Ovary (tissue), 3 donors: ENCODE measurements around the gene OGFOD3.

Experiments
- EP300 ChIP-seq: sonication (generic); formaldehyde crosslinking; IDR thresholded peaks from one replicate; pipeline ENCODE4 v1.6.1; 2017; ENCODE audit warnings: antibody characterized with exemption
- POLR2A ChIP-seq: fragments of 450-650 bp; IDR thresholded peaks from one replicate; pipeline ENCODE4 v1.6.1; 2017; ENCODE audit warnings: antibody characterized with exemption, mild to moderate bottlenecking, moderate library complexity
- TF ChIP-seq, protein P1 (sequence below), 3 donors: fragments of 450-650 bp in 2 of 3; fragments of 200-600 bp in 1 of 3; IDR thresholded peaks; one replicate each; pipeline versions ENCODE4 v1.5.1 to v1.8.0; 2016 to 2022; ENCODE audit warnings: antibody characterized with exemption in 3 of 3, mild to moderate bottlenecking in 1 of 3
- donor health status: DM: no; HTN: no; CAD: no.

DNA sequence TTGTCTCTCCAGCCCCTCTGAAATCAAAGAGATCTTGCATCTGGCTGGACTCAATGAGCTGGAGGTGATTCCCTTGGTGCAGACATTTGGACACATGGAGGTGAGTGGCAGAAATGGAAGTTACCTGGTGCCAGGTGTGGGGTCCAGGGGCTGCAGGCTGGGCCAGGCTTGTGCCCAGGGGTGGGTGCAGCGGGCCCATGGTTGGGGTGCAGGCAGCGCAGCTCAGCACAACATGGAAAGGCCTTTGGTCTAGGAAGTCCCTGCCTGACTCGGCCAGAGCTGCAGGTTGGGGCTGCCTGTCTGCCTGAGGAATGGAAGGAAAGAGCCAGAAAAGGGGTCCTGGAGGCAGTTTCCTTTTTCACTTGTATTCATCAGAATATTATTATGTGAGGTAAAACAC is 10.2 kb upstream of the OGFOD3 start:
- TF ChIP-seq, protein P1, sequence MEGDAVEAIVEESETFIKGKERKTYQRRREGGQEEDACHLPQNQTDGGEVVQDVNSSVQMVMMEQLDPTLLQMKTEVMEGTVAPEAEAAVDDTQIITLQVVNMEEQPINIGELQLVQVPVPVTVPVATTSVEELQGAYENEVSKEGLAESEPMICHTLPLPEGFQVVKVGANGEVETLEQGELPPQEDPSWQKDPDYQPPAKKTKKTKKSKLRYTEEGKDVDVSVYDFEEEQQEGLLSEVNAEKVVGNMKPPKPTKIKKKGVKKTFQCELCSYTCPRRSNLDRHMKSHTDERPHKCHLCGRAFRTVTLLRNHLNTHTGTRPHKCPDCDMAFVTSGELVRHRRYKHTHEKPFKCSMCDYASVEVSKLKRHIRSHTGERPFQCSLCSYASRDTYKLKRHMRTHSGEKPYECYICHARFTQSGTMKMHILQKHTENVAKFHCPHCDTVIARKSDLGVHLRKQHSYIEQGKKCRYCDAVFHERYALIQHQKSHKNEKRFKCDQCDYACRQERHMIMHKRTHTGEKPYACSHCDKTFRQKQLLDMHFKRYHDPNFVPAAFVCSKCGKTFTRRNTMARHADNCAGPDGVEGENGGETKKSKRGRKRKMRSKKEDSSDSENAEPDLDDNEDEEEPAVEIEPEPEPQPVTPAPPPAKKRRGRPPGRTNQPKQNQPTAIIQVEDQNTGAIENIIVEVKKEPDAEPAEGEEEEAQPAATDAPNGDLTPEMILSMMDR (IDR thresholded peaks at IDR 0.05) = no peak
- no peak for TF ChIP-seq EP300
- no peak for TF ChIP-seq POLR2A
